Liver (tissue), 9 donors: ENCODE measurements around the gene PALD1. TPM values are rescaled to one million over a fixed set of nuclear protein-coding genes. Genes with fewer than 3 reads are reported as not detected.

Experiments used
- DNase-seq: peaks from one replicate; pipeline ENCODE4 v3.0.0-alpha.2; 2017; ENCODE audit warnings: low spot score
- H3K27ac ChIP-seq, 2 donors: one replicate each; pipeline ENCODE4 v1.7.0; 2013; ENCODE audit warnings: inconsistent platforms in 2 of 2, low read length in 2 of 2, control low read depth in 1 of 2, low read depth in 1 of 2, mild to moderate bottlenecking in 1 of 2
- H3K27me3 ChIP-seq, 4 donors: one replicate each; pipeline versions ENCODE4 v1.6.1 to v1.7.0; 2013; ENCODE audit warnings: low read length in 3 of 4, inconsistent platforms in 1 of 4, mild to moderate bottlenecking in 1 of 4, moderate library complexity in 1 of 4; ENCODE audit not compliant: control insufficient read depth in 4 of 4, insufficient read depth in 4 of 4
- H3K36me3 ChIP-seq, 4 donors: one replicate each; pipeline versions ENCODE4 v1.6.1 to v1.7.0; 2013; ENCODE audit warnings: low read length in 3 of 4, mild to moderate bottlenecking in 3 of 4, low read depth in 1 of 4, moderate library complexity in 1 of 4; ENCODE audit not compliant: control insufficient read depth in 4 of 4, insufficient read depth in 3 of 4
- H3K4me1 ChIP-seq, 4 donors: one replicate each; pipeline versions ENCODE4 v1.6.1 to v1.7.0; 2013; ENCODE audit warnings: low read length in 3 of 4, mild to moderate bottlenecking in 3 of 4, moderate library complexity in 1 of 4; ENCODE audit not compliant: control insufficient read depth in 4 of 4, insufficient read depth in 4 of 4
- H3K4me3 ChIP-seq, 3 donors: one replicate each; pipeline versions ENCODE4 v1.6.1 to v1.7.0; 2013; ENCODE audit warnings: low read length in 3 of 3, control low read depth in 1 of 3, low read depth in 1 of 3, mild to moderate bottlenecking in 1 of 3
- H3K9ac ChIP-seq, 2 donors: one replicate each; pipeline ENCODE4 v1.7.0; 2013; ENCODE audit warnings: low read length in 2 of 2, mild to moderate bottlenecking in 2 of 2, moderate library complexity in 2 of 2, control low read depth in 1 of 2, low read depth in 1 of 2
- H3K9me3 ChIP-seq, 4 donors: one replicate each; pipeline versions ENCODE4 v1.6.1 to v1.7.0; 2013; ENCODE audit warnings: low read length in 3 of 4; ENCODE audit not compliant: control insufficient read depth in 4 of 4
- EGR1 ChIP-seq, 2 donors: IDR thresholded peaks; 2 replicates each; pipeline ENCODE4 v1.6.1; 2016 to 2018; ENCODE audit warnings: antibody characterized with exemption in 2 of 2, low read depth in 2 of 2
- FOXA1 ChIP-seq: IDR thresholded peaks from 2 replicates; pipeline ENCODE4 v1.6.1; 2016; ENCODE audit warnings: antibody characterized with exemption
- FOXA2 ChIP-seq: IDR thresholded peaks from 2 replicates; pipeline ENCODE4 v1.6.1; 2016; ENCODE audit warnings: antibody characterized with exemption
- GABPA ChIP-seq, 2 donors: IDR thresholded peaks in 1 of 2; conservative IDR thresholded peaks in 1 of 2; 2 replicates each; pipeline ENCODE4 v1.6.1; 2016; ENCODE audit warnings: antibody characterized with exemption in 2 of 2, mild to moderate bottlenecking in 1 of 2, moderate library complexity in 1 of 2
- HNF4A ChIP-seq, 2 donors: conservative IDR thresholded peaks; 2 replicates each; pipeline ENCODE4 v1.6.1; 2016; ENCODE audit warnings: antibody characterized with exemption in 2 of 2, mild to moderate bottlenecking in 2 of 2
- JUND ChIP-seq, 2 donors: IDR thresholded peaks; 2 replicates each; pipeline ENCODE4 v1.6.1; 2016; ENCODE audit warnings: antibody characterized with exemption in 2 of 2
- RAD21 ChIP-seq, 2 donors: IDR thresholded peaks; 2 replicates each; pipeline ENCODE4 v1.6.1; 2016; ENCODE audit warnings: antibody characterized with exemption in 2 of 2, mild to moderate bottlenecking in 2 of 2
- RXRA ChIP-seq, 2 donors: IDR thresholded peaks; 2 replicates each; pipeline ENCODE4 v1.6.1; 2017 to 2018; ENCODE audit warnings: antibody characterized with exemption in 2 of 2, mild to moderate bottlenecking in 1 of 2
- SP1 ChIP-seq: IDR thresholded peaks from 2 replicates; pipeline ENCODE4 v1.6.1; 2018; ENCODE audit warnings: antibody characterized with exemption, mild to moderate bottlenecking
- TAF1 ChIP-seq: conservative IDR thresholded peaks from 2 replicates; pipeline ENCODE4 v1.6.1; 2016; ENCODE audit warnings: antibody characterized with exemption, mild to moderate bottlenecking
- YY1 ChIP-seq: IDR thresholded peaks from 2 replicates; pipeline ENCODE4 v1.6.1; 2016; ENCODE audit warnings: antibody characterized with exemption, mild to moderate bottlenecking
- WGBS: extraction: QIAGEN DNeasy Blood & Tissue Kit; methylation state at CpG from one replicate; pipeline ENCODE4 v1.1.7; 2013; 5-methylcytosine and 5-hydroxymethylcytosine counted together
- polyA plus RNA-seq, 2 donors: library from polyadenylated mRNA; stranded (reverse) in 1 of 2; unstranded in 1 of 2; fragments of 200-250 nt in 1 of 2; fragments of >200 nt in 1 of 2; fragmentation: Nextera tagmentation in 1 of 2; extraction: Ambion mirVana in 1 of 2; gene quantifications; one replicate each; pipeline versions ENCODE4 v1.2.1 to v1.2.3, GENCODE V29; 2013 to 2015
- total RNA-seq, 2 donors: library from RNA; depleted of rRNA; stranded (reverse); fragments of >200 nt; gene quantifications; one replicate each; pipeline ENCODE4 v1.2.3, GENCODE V29; 2014
- TF ChIP-seq, protein P1 (sequence below): IDR thresholded peaks from 2 replicates; pipeline ENCODE4 v1.6.1; 2016; ENCODE audit warnings: antibody characterized with exemption
- TF ChIP-seq, protein P2 (sequence below): IDR thresholded peaks from 2 replicates; pipeline ENCODE4 v1.6.1; 2016; ENCODE audit warnings: antibody characterized with exemption, mild to moderate bottlenecking
- TF ChIP-seq, protein P3 (sequence below): IDR thresholded peaks from 2 replicates; pipeline ENCODE4 v1.6.1; 2016; ENCODE audit warnings: antibody characterized with exemption
- donor health status: healthy.
- donor health status: healthy.
- donor health status: healthy.
- donor health status: healthy.
- donor health status: healthy.

PALD1 gene
- total and polyA plus RNA-seq, 4 donors: 0.72 to 4.2 (median 1.4) TPM

DNA sequence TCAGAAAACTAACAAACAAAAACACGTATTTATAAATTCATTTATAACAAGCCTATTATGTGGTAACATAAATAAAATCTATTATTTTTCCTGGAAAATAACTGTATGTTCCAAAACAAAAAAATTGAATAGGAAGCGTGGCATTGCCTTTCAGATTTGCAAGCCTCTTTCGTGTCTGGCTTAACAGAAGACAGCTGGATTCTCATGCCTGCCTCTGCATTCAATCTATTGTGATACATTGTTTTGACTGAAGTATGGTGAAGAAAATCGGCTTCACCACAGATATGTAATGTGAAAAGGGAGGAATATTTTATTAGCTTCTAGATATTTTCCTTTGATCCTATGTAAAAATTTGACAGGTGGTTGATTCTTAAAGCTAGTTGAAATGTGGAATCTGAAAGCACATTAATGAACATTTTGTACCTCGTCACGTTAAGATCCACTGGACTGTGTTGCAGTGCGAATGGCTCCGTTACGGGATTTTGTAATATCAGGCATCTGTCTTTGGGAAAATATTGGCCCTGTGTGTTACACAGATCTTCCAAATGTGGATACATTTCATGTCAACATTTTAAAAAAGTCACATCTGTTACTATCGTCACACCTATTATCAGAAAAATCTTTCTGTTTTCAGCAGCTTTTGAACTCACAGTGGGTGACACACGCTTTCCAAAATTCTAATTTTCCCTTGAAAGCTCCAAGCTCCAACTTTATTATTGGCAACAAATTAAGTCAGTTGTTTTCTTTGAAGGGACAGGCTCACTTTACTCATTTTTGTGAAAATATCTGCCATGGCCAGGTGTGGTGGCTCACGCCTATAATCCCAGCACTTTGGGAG lies 26.2 kb downstream of the PALD1 start (continued):
- TF ChIP-seq, protein P1, sequence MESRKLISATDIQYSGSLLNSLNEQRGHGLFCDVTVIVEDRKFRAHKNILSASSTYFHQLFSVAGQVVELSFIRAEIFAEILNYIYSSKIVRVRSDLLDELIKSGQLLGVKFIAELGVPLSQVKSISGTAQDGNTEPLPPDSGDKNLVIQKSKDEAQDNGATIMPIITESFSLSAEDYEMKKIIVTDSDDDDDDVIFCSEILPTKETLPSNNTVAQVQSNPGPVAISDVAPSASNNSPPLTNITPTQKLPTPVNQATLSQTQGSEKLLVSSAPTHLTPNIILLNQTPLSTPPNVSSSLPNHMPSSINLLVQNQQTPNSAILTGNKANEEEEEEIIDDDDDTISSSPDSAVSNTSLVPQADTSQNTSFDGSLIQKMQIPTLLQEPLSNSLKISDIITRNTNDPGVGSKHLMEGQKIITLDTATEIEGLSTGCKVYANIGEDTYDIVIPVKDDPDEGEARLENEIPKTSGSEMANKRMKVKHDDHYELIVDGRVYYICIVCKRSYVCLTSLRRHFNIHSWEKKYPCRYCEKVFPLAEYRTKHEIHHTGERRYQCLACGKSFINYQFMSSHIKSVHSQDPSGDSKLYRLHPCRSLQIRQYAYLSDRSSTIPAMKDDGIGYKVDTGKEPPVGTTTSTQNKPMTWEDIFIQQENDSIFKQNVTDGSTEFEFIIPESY: no peak
- TF ChIP-seq GABPA (IDR thresholded peaks at IDR 0.05 in 1 of 2, conservative IDR thresholded peaks at IDR 0.05 in 1 of 2) (no peak), SP1 (no peak)

DNA sequence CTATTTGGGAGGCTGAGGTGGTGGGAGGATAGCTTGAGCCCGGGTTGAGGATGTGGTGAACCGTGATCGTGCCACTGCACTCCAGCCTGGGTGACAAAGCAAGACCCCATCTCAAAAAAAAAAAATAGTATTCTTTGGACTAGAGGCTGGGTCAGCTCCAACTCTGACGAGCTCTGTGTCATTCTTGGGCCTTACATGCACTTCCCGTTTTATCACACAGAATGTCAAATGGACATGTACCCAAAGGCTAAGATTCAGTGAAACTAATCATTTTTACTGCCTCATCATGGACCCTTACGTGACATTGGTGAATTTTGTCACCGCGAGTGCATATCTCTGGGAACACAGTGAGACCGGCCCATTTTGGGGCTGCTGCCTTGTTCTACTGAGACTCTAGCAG lies 27.3 kb downstream of the PALD1 start:
- Histone ChIP-seq H3K27me3 (no peaks in the 10 kb centered on the region), H3K36me3 (no peaks in the 10 kb centered on the region), H3K4me1 (peaks cover 0 to 11% (median 4%) of the 10 kb centered on the region in 4 donors), H3K9me3 (no peaks in the 10 kb centered on the region), H3K9ac (no peak overlapping the region), H3K27ac (no peak overlapping the region), H3K4me3 (no peak overlapping the region)
- 87% methylated on average over 9 of the region's 9 CpGs for WGBS
- TF ChIP-seq TAF1 (no peak), GABPA (IDR thresholded peaks at IDR 0.05 in 1 of 2, conservative IDR thresholded peaks at IDR 0.05 in 1 of 2) (no peak), SP1 (no peak), HNF4A (conservative IDR thresholded peaks at IDR 0.05) (no peak), FOXA2 (no peak), FOXA1 (no peak)
- TF ChIP-seq, protein P2, sequence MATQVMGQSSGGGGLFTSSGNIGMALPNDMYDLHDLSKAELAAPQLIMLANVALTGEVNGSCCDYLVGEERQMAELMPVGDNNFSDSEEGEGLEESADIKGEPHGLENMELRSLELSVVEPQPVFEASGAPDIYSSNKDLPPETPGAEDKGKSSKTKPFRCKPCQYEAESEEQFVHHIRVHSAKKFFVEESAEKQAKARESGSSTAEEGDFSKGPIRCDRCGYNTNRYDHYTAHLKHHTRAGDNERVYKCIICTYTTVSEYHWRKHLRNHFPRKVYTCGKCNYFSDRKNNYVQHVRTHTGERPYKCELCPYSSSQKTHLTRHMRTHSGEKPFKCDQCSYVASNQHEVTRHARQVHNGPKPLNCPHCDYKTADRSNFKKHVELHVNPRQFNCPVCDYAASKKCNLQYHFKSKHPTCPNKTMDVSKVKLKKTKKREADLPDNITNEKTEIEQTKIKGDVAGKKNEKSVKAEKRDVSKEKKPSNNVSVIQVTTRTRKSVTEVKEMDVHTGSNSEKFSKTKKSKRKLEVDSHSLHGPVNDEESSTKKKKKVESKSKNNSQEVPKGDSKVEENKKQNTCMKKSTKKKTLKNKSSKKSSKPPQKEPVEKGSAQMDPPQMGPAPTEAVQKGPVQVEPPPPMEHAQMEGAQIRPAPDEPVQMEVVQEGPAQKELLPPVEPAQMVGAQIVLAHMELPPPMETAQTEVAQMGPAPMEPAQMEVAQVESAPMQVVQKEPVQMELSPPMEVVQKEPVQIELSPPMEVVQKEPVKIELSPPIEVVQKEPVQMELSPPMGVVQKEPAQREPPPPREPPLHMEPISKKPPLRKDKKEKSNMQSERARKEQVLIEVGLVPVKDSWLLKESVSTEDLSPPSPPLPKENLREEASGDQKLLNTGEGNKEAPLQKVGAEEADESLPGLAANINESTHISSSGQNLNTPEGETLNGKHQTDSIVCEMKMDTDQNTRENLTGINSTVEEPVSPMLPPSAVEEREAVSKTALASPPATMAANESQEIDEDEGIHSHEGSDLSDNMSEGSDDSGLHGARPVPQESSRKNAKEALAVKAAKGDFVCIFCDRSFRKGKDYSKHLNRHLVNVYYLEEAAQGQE: no peak
- TF ChIP-seq, protein P1: no peak
- TF ChIP-seq, protein P3, sequence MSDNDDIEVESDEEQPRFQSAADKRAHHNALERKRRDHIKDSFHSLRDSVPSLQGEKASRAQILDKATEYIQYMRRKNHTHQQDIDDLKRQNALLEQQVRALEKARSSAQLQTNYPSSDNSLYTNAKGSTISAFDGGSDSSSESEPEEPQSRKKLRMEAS: no peak
- DNase-seq: no peak

DNA sequence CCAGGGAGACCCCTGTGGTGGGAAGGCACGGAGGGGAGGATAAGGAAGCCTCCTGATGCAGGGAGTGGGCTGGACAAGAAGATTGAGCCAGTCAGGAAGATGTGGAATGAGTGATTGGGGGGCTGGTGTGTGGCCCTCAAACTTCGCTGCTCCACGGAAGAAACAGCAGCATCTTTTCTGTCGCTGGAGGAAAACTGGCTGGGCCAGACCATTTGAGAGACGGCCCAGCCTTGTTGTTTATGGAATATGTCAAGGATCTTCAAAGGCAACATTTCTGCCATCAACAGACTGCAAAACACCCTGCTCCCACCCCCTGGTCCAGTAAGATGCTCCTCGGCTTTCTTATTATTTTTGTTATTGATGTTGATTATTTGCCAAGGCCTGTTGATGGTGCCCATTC lies 29.4 kb downstream of the PALD1 start:
- Histone ChIP-seq H3K4me1 (peaks cover 0 to 11% (median 4%) of the 10 kb centered on the region in 4 donors), H3K4me3 (no peak overlapping the region)
- TF ChIP-seq HNF4A (conservative IDR thresholded peaks at IDR 0.05) (no peak), JUND (IDR thresholded peaks at IDR 0.05) (no peak), FOXA1 (no peak), GABPA (IDR thresholded peaks at IDR 0.05 in 1 of 2, conservative IDR thresholded peaks at IDR 0.05 in 1 of 2) (no peak), EGR1 (IDR thresholded peaks at IDR 0.05; ENCODE audit: low read depth in 2 of 2) (no peak), RAD21 (IDR thresholded peaks at IDR 0.05) (no peak), TAF1 (no peak), YY1 (no peak), RXRA (IDR thresholded peaks at IDR 0.05) (no peak), FOXA2 (no peak)
- TF ChIP-seq, protein P2: no peak
- TF ChIP-seq, protein P1: no peak

More for the DNA sequence above, 29.4 kb downstream of the PALD1 start:
- Histone ChIP-seq H3K27me3 (no peaks in the 10 kb centered on the region), H3K36me3 (no peaks in the 10 kb centered on the region), H3K9ac (no peak overlapping the region), H3K9me3 (no peaks in the 10 kb centered on the region), H3K27ac (no peak overlapping the region)
- no peak for DNase-seq
- 89% methylated on average over 6 of the region's 6 CpGs for WGBS
